Measurements from ENCODE around the gene PEX7.
A peak's percentile ranks its signal among the peaks of the same experiment; 100 is the strongest.
"Not testable (repeated sequence)": the region's sequence is repeated elsewhere in the genome, so short reads cannot be mapped to it uniquely, and the experiment has no call there.

Gene PEX7

GRCh38 chr6:136952714-136953260 lies 130.4 kb downstream of the PEX7 start:
- no peak for DNase-seq

- no peak for DNase-seq
These were observed 132.7 kb downstream of the PEX7 start for GRCh38 chr6:136955123-136955522.

GRCh38 chr6:136956590-136957544 lies 134.5 kb downstream of the PEX7 start:
- DNase-seq, result peak; percentile 20

- no peak for DNase-seq
These were observed 135.8 kb downstream of the PEX7 start for GRCh38 chr6:136958168-136958567.

GRCh38 chr6:136959471-136959891 lies 137.1 kb downstream of the PEX7 start:
- DNase-seq, result no peak

- DNase-seq, result not testable (repeated sequence)
These were observed 137.5 kb downstream of the PEX7 start for GRCh38 chr6:136959935-136960334.

GRCh38 chr6:136960781-136961180 lies 138.4 kb downstream of the PEX7 start:
- DNase-seq, result no peak

GRCh38 chr6:136961848-136962247 lies 139.5 kb downstream of the PEX7 start:
- DNase-seq, result no peak

- DNase-seq, result peak; percentile 55
These were observed 140.3 kb downstream of the PEX7 start for GRCh38 chr6:136962661-136963060.

- no peak for DNase-seq
These were observed 140.9 kb downstream of the PEX7 start for GRCh38 chr6:136963259-136963658.

All from fibroblast of skin of back (primary cell).